CD4-positive, alpha-beta T cell (primary cell): Measurements from ENCODE around the gene MYH6. TPM values are rescaled to one million over a fixed set of nuclear protein-coding genes. Genes with fewer than 3 reads are reported as not detected.

Experiments
- ATAC-seq: fragments of 200-7000 bp; cut with Tn5 transposase; one replicate; pipeline ENCODE4 v1.10.0; 2022; ENCODE audit warnings: mild to moderate bottlenecking; ENCODE audit not compliant: poor library complexity
- CTCF ChIA-PET: fragments of 350-600 bp; sonication (Branson Sonifier 250); formaldehyde crosslinking; loops from one replicate; lab custom pipeline; 2021; ENCODE audit warnings: antibody characterized with exemption, inconsistent platforms; lab: Charles Lee
- POLR2A ChIA-PET: fragments of 350-600 bp; sonication (Branson Sonifier 250); formaldehyde crosslinking; loops from one replicate; lab custom pipeline; 2021; ENCODE audit warnings: antibody characterized with exemption, inconsistent platforms; lab: Charles Lee
- DNase-seq, 14 experiments: peaks; one replicate each; pipeline ENCODE4 v3.0.0-alpha.2; 2013 to 2020; ENCODE audit warnings: mixed read lengths in 2 of 14
- H3K27ac ChIP-seq, 2 donors: one replicate each; pipeline versions ENCODE4 v1.5.1 to v1.7.0; 2013; ENCODE audit warnings: low read length in 2 of 2, low read depth in 1 of 2, mild to moderate bottlenecking in 1 of 2
- H3K27me3 ChIP-seq, 2 experiments: 1 replicate in 1 of 2; 2 replicates in 1 of 2; pipeline versions ENCODE4 v1.6.1 to v1.7.0; 2013; ENCODE audit warnings: low read length in 2 of 2, control low read depth in 1 of 2, mild to moderate bottlenecking in 1 of 2, moderate library complexity in 1 of 2; ENCODE audit not compliant: insufficient read depth in 2 of 2, control insufficient read depth in 1 of 2
- H3K36me3 ChIP-seq: one replicate; pipeline ENCODE4 v1.6.1; 2013; ENCODE audit warnings: low read length, control low read depth; ENCODE audit not compliant: insufficient read depth
- H3K4me1 ChIP-seq: one replicate; pipeline ENCODE4 v1.6.1; 2013; ENCODE audit warnings: low read length, control low read depth; ENCODE audit not compliant: insufficient read depth
- H3K4me3 ChIP-seq: one replicate; pipeline ENCODE4 v1.5.1; 2013; ENCODE audit warnings: mild to moderate bottlenecking, low read length, moderate library complexity
- H3K9me3 ChIP-seq, 2 experiments: 1 replicate in 1 of 2; 2 replicates in 1 of 2; pipeline versions ENCODE4 v1.6.1 to v1.7.0; 2013; ENCODE audit warnings: low read length in 2 of 2, mild to moderate bottlenecking in 2 of 2, control low read depth in 1 of 2, moderate library complexity in 1 of 2; ENCODE audit not compliant: control insufficient read depth in 1 of 2, insufficient read depth in 1 of 2
- H3K27ac Mint-ChIP-seq: one replicate; pipeline ENCODE4 v1.8.0; 2020; ENCODE audit warnings: mixed read lengths
- H3K27me3 Mint-ChIP-seq: one replicate; pipeline ENCODE4 v1.8.0; 2021; ENCODE audit warnings: mixed read lengths
- H3K36me3 Mint-ChIP-seq: one replicate; pipeline ENCODE4 v1.8.0; 2021; ENCODE audit warnings: low read depth, mixed read lengths
- H3K4me1 Mint-ChIP-seq: one replicate; pipeline ENCODE4 v1.8.0; 2021; ENCODE audit warnings: low read depth, mixed read lengths
- H3K4me3 Mint-ChIP-seq: one replicate; pipeline ENCODE4 v1.8.0; 2020; ENCODE audit warnings: mild to moderate bottlenecking, mixed read lengths
- H3K9me3 Mint-ChIP-seq: one replicate; pipeline ENCODE4 v1.8.0; 2020; ENCODE audit warnings: mixed read lengths
- CTCF ChIP-seq: fragments of 200-600 bp; IDR thresholded peaks from one replicate; pipeline ENCODE4 v1.8.0; 2022; ENCODE audit warnings: antibody characterized with exemption, mild to moderate bottlenecking
- intact Hi-C, 2 experiments: fragments of 100-400 bp; cut with DNase I in 1 of 2; cut with micrococcal nuclease in 1 of 2; formaldehyde crosslinking; loops; one replicate each; pipeline versions ENCODE4 v1.15.1 to v1.9.0; 2023 to 2025; cut with DNase I, micrococcal nuclease
- total RNA-seq, 174 experiments: library from RNA in 2 of 174; stranded (reverse) in 2 of 174; gene quantifications; one replicate each; pipeline ENCODE4 v1.2.3 and lab custom pipeline; 2021 to 2026

The MYH6 gene
- total RNA-seq, 2 experiments from 2014 or later, result not detected

- no peaks in the 10 kb centered on the region for H3K9me3 Mint-ChIP-seq
- H3K36me3 Mint-ChIP-seq, result no peaks in the 10 kb centered on the region
- Histone ChIP-seq H3K36me3 (no peaks in the 10 kb centered on the region), H3K9me3 (no peaks in the 10 kb centered on the region), H3K4me1 (peaks cover 5% of the 10 kb centered on the region), H3K27me3 (peaks cover 15 to 19% of the 10 kb centered on the region in 2 experiments), H3K4me3 (no peak overlapping the region), H3K27ac (no peak overlapping the region)
- ATAC-seq (no peak), DNase-seq (no peak)
- POLR2A ChIA-PET, result no interaction called here
- CTCF ChIA-PET, result no interaction called here
- TF ChIP-seq CTCF, result no peak
- intact Hi-C loops, result no loop called here
- H3K4me3 Mint-ChIP-seq, result no peak overlapping the region
- no peak overlapping the region for H3K27ac Mint-ChIP-seq
- peaks cover 25% of the 10 kb centered on the region for H3K27me3 Mint-ChIP-seq
- no peaks in the 10 kb centered on the region for H3K4me1 Mint-ChIP-seq
Measured at GRCh38 chr14:23370221-23370620, 37.9 kb downstream of the MYH6 start.

GRCh38 chr14:23366426-23366921 is 41.6 kb downstream of the MYH6 start:
- CTCF ChIA-PET, result no interaction called here
- H3K9me3 ChIP-seq, result peaks cover 0 to 9% of the 10 kb centered on the region in 2 experiments
- no peak for DNase-seq
- Mint-ChIP-seq H3K4me3 (no peak overlapping the region), H3K27me3 (peaks cover 49% of the 10 kb centered on the region), H3K36me3 (no peaks in the 10 kb centered on the region), H3K9me3 (no peaks in the 10 kb centered on the region), H3K27ac (no peak overlapping the region), H3K4me1 (no peaks in the 10 kb centered on the region)
- peaks cover 8% of the 10 kb centered on the region for H3K4me1 ChIP-seq
- no peak for TF ChIP-seq CTCF
- POLR2A ChIA-PET, result interaction anchor here (1.0 kb wide), 1 partner anchor 80 kb away, joined by 3 read pairs; no protein-coding TSS in a partner anchor
- no peak overlapping the region for H3K27ac ChIP-seq
- no peak for ATAC-seq
- H3K36me3 ChIP-seq, result no peaks in the 10 kb centered on the region
- intact Hi-C loops, result no loop called here
- peaks cover 26 to 27% of the 10 kb centered on the region in 2 experiments for H3K27me3 ChIP-seq
- H3K4me3 ChIP-seq, result no peak overlapping the region

DNA sequence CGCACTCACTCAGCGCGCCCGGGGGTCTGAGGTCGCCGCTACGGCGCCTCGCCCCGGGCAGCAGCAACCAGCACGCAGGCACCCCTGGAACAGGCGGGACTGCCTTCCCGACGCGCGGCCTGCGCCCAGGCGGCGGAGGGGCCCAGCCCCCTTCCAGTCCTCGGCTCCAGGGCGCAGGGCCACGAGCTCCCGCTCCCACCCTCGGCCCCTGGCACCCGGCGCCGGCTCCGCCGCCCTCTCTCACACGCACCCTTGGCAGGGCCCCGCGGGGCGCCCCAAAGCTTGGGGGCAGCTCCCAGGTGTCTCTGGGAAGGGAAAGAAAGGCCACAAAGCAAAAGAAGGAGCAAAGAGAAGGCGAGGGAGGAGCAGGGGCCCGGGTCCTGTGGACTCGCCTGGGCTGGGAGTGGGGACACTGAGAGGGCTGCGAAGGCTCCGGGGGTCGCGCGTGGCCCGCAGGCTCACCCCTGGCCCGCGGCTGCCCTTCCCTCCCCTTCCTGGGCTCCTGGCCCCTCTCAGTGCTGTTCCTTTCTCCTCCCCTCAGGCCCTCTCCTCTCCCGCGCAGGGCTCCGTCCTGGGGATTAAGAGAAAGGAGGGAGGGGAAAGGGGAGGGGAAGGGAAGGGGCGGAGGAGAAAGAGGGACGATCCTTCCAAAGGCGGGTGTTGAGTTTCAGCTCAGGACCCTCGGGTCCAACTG is 42.2 kb downstream of the MYH6 start:
- TF ChIP-seq CTCF, result no peak
- DNase-seq (no peak), ATAC-seq (no peak)
- ChIA-PET POLR2A (no interaction called here), CTCF (no interaction called here)
- H3K4me1 Mint-ChIP-seq, result no peaks in the 10 kb centered on the region
- Histone ChIP-seq H3K36me3 (no peaks in the 10 kb centered on the region), H3K27me3 (peaks cover 26 to 27% of the 10 kb centered on the region in 2 experiments), H3K27ac (no peak overlapping the region), H3K4me3 (no peak overlapping the region), H3K4me1 (peaks cover 8% of the 10 kb centered on the region), H3K9me3 (peaks cover 0 to 9% of the 10 kb centered on the region in 2 experiments)
- peaks cover 55% of the 10 kb centered on the region for H3K27me3 Mint-ChIP-seq
- no peak overlapping the region for H3K27ac Mint-ChIP-seq
- intact Hi-C loops, result no loop called here
- no peaks in the 10 kb centered on the region for H3K9me3 Mint-ChIP-seq
- no peak overlapping the region for H3K4me3 Mint-ChIP-seq
- H3K36me3 Mint-ChIP-seq, result no peaks in the 10 kb centered on the region
